HG03060 (cell line): ENCODE results near the gene EIF2A.
"Not testable (repeated sequence)": the region's sequence is repeated elsewhere in the genome, so short reads cannot be mapped to it uniquely, and the experiment has no call there.

Experiments
- ATAC-seq: cut with Tn5 transposase; IDR thresholded peaks from one replicate; pipeline ENCODE4 v1.9.1; 2021; ENCODE audit warnings: low read depth, moderate number of reproducible peaks; ENCODE audit not compliant: unreplicated experiment

Gene EIF2A

DNA sequence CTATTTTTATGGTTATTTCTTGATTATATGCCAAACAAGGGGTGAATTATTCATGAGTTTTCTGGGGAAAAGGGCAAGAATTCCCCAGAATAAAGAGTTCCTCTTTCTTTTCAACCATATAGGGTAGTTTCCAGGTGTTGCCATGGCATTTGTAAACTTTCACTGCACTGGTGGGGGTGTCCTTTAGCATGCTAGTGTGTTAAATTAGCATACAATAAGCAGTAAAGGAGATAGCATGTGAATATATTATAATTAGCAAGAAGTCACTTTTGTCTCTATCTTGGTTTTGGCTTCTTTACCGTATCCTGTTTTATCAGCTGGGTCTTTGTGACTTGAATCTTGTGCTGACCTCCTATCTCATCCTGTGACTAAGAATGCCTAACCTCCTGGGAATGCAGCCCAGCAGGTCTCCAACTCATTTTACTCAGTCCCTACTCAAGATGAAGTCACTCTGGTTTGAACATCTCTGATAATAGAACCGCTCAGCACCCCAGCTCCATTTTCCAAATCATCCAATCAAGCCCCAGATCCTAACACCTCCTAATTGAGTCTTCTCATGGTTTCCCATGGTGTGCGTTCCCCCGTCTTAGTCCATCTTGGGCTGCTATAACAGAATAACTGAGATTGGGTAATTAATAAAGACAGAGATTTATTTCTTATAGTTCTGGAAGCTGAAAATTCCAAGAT, 53.2 kb downstream of the EIF2A start:
- no peak for ATAC-seq

DNA sequence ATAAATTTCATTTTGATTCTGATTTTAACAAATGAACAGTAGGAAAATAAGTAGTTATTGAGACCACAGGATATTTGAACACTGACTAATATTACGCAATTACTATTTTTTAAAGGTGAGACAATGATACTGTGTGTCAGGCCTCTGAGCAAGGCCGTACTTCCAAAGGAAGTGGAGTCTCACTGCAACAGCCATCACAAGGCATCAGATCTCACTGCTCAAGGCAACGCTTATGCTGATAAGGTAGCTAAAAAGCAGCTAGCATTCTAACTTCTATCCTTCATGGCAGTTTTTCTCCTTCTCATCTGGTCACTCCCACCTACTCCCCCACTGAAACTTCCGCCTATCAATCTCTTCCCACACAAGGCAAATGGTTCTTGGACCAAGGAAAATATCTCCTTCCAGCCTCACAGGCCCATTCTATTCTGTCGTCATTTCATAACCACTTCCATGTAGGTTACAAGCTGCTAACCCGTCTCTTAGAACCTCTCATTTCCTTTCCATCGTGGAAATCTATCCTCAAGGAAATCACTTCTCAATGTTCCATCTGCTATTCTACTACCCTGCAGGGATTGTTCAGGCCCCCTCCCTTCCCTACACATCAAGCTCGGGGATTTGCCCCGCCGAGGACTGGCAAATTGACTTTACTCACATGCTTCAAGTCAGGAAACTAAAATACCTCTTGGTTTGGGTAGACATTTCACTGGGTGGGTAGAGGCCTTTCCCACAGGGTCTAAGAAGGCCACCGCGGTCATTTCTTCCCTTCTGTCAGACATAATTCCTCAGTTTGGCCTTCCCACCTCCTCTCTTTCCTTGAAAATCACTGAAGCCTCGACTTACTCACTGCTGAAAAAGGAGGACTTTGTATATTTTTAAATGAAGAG, 54.3 kb downstream of the EIF2A start:
- not testable (repeated sequence) for ATAC-seq

- ATAC-seq, result no peak
Observed at GRCh38 chr3:150602426-150603152, 56.0 kb downstream of the EIF2A start.

GRCh38 chr3:150603153-150603979, 56.8 kb downstream of the EIF2A start, which contains the start of gene SELENOT:
TSS of gene SELENOT (plus strand) at chr3:150603321. CDS start at chr3:150603363, 42 bp downstream.
- peak; percentile 34 for ATAC-seq

- no peak for ATAC-seq
Observed at GRCh38 chr3:150603980-150604319, 57.4 kb downstream of the EIF2A start.

DNA sequence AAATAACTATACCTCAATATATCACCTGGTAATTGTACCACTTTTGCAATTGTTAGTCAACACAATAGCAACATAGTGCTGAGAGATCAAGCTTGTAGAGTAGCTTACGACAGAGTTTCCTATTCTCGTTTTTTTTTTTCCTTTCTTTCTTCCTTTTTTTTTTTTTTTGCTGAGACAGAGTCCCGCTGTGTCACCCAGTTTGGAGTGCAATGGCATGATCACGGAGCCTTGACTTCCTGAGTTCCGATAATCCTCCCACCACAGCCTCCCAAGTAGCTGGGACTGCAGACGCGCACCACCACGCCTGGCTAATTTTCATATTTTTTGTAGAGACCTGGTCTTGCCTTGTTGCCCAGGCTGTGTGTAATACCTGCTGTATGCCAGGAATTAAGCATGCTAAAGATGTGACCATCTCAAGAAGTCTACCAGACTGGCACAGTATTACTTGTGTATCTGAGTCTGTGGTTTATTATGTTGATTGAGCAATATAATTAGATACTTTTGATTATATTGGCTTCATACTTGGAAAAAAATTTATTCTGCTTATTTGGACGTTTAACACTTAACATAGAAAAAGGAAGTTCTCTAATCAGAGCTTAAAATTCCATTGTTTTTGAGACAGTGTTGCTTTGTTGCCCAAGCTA, 59.5 kb downstream of the EIF2A start:
- no peak for ATAC-seq

DNA sequence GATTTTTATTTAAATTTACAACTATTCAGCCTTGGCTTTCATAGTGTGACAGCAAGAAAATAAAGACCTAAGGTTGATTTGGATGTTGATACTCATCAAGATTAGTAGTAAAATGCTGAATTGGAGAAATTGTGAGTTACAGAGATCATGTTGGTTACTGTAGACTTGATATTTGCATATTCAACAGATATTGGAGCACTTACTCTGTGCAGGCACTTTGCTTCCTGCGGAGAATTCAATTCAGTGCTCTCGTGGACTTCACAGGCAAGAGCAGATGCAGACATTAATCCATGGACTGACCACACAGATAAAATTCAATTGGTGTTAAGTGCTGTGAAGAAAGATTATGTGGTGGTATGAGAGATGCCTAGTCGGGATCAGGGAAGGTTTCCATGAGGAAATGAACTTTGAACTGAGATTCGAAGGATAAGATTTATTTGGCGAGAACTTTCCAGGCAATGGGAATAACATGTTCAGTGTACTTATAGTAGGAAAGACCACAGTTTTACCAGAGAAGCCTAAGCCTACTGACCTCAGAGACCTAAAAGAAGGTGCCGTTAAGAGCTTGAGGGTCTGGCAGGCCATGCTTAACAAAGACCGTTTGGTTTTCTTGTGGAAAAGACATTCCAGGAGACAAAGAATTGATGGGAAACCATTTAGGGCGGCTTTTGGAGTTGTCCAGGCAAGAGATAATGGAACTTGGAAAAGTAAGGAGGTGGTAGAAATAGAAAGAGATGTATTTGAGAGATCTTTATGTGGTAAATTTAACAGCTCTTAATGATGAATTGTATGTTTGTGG, 60.9 kb downstream of the EIF2A start:
- ATAC-seq, result no peak

GRCh38 chr3:150609988-150610387, 63.4 kb downstream of the EIF2A start:
- no peak for ATAC-seq

DNA sequence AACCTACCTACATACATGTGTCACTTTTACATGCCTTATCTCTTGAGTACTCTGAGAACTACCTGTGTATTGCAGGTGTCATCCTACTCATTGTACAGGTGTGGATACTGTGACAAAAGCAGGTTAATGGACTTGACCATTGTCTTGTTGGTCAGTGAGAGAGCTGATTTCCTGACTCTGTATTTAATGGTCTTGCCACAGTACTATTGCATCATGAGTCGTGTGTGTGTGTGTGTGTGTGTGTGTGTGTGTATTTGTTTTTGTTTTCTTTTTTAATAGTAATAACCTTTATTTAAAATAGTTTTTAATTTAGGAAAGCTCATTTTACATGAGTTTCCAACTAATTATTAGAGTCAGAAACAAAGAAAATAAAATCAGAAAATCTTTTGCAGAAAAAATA, 64.2 kb downstream of the EIF2A start:
- ATAC-seq, result no peak

DNA sequence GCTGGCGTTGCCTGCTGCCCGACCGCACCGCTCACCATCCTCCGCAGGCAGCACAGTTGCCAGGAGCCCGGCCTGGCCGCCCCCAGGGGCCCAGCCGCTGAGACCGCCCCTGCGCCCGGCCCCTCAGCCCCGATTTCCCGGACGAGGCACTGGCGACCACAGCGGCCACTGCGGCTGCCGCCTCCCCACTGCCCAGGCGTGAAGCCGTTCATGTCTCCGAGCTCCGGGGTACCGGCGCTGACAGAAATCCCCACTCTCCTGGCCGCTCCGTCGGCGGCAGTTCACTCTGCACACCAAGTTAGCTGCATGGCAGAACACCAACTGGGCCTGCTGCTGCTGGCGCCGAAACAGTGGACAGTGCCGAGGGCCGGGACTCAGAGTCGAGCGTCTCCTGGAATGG, 65.1 kb downstream of the EIF2A start:
- ATAC-seq, result no peak

- ATAC-seq, result no peak
Observed at GRCh38 chr3:150612494-150612893, 65.9 kb downstream of the EIF2A start.

- no peak for ATAC-seq
Observed at GRCh38 chr3:150613034-150613433, 66.4 kb downstream of the EIF2A start.

- no peak for ATAC-seq
Observed at GRCh38 chr3:150613709-150614480, 67.3 kb downstream of the EIF2A start.

DNA sequence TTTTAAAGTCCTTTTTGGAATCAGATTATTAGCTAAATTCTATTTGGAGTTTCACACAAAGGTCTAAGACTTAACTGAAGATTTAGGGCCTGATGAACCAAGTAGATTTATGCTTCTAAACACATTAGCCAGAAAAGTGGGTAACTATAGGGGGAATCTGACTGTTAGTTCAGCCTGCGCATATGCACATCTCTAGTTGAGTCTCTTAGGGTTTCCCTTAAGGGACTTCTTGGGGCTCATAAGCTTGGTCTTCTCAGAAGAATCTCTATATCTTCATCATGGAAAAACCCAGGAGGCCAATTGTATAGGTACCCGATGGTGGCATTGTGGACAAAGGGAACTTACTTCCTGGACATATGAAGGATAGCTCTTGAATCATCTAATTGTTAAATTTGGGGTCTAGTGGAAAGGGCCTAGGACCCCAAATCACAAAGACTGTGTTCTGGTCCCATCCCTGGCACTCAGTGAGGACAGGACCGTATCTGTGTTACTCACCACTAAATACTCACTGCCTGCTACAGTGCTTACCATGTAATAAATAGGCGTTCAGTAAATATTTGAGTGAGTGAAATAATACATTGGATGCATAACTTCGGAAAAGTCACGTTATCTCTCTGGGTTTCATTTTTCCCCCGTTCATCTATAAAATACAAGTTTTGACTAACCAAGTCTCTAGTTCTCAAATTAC, 73.6 kb downstream of the EIF2A start:
- no peak for ATAC-seq

GRCh38 chr3:150622955-150623354, 76.4 kb downstream of the EIF2A start:
- ATAC-seq, result not testable (repeated sequence)

DNA sequence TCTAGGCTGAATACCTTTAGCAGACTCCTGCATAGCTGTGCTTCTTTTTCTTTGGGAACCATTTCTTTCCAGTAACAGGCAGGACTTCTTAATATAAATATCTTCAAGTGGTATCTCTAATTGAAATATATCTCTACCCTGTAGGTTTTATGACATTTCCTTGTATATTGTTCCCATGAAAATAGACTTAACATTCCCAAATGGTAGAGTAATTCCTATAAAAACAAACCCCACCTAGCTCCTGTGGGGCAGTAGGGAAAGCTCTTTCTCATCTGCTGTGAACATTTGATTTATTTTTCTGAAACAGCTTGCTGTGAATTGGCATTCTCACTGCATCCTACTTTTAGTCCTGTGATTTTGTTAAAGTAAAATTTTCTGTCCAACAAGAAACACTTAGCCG, 77.4 kb downstream of the EIF2A start:
- ATAC-seq, result no peak

DNA sequence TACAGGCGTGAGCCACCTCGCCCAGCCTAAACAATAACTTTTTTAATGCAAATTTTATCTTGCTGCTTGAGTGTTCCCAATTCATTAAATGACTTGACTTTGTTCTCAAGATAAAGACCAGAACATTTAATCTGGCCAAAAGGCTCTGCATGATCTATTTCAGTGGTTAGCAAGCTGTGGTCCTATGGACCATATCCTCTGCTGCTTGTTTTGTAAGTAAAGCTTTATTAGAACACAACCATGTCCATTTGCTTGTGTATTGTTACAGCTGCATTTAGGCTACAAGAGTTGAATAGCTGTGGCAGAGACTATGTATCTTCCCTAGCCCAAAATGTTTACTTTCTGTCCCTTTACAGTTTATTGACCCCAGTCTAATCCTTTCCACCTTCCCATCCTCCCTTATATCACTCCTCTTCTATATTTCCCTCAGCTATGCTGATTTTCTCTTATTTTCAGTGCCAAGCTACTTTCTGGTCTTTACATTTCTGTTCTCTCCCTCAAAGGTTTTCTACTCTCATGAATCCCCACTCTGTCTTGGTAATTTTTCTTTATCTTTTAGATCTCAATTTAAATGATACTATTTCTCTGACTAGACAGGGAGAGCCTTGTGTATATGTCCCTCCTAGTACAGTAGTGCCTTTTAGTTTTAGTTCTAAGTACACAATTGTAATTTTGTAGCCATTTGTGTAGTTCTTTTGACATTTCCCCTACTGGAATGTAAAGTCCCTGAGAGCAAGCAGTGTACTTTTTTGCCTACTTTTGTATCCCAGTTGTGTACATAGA, 79.8 kb downstream of the EIF2A start:
- ATAC-seq, result no peak
